ENCODE data around the gene FAM227B.
"Not testable (repeated sequence)": the region's sequence is repeated elsewhere in the genome, so short reads cannot be mapped to it uniquely, and the experiment has no call there.

Gene FAM227B

GRCh38 chr15:49354439-49354838, 266.2 kb downstream of the FAM227B start:
- not testable (repeated sequence) for DNase-seq

GRCh38 chr15:49343546-49343945, 277.1 kb downstream of the FAM227B start:
- DNase-seq, result no peak

- no peak for DNase-seq
These were observed 281.0 kb downstream of the FAM227B start for GRCh38 chr15:49339656-49340055.

- no peak for DNase-seq
These were observed 288.7 kb downstream of the FAM227B start for GRCh38 chr15:49331951-49332350.

- DNase-seq, result no peak
These were observed 289.2 kb downstream of the FAM227B start for GRCh38 chr15:49331442-49331841.

- no peak for DNase-seq
These were observed 290.5 kb downstream of the FAM227B start for GRCh38 chr15:49330166-49330565.

GRCh38 chr15:49328941-49329340, 291.7 kb downstream of the FAM227B start:
- DNase-seq, result no peak

GRCh38 chr15:49327927-49328326, 292.7 kb downstream of the FAM227B start:
- no peak for DNase-seq

- DNase-seq, result no peak
These were observed 297.4 kb downstream of the FAM227B start for GRCh38 chr15:49323207-49323606.

- no peak for DNase-seq
These were observed 300.3 kb downstream of the FAM227B start for GRCh38 chr15:49320351-49320750.

- DNase-seq, result no peak
These were observed 305.2 kb downstream of the FAM227B start for GRCh38 chr15:49315391-49315823.

- no peak for DNase-seq
These were observed 305.9 kb downstream of the FAM227B start for GRCh38 chr15:49314716-49315115.

GRCh38 chr15:49313650-49314049, 307.0 kb downstream of the FAM227B start:
- no peak for DNase-seq

GRCh38 chr15:49309889-49310288, 310.7 kb downstream of the FAM227B start:
- DNase-seq, result no peak

GRCh38 chr15:49308686-49309085, 311.9 kb downstream of the FAM227B start:
- no peak for DNase-seq

- no peak for DNase-seq
These were observed 314.1 kb downstream of the FAM227B start for GRCh38 chr15:49306551-49306950.

GRCh38 chr15:49303003-49303402, 317.6 kb downstream of the FAM227B start:
- DNase-seq, result no peak

- DNase-seq, result no peak
These were observed 319.1 kb downstream of the FAM227B start for GRCh38 chr15:49301562-49301961.

- no peak for DNase-seq
These were observed 319.8 kb downstream of the FAM227B start for GRCh38 chr15:49300856-49301255.

GRCh38 chr15:49297584-49297983, 323.0 kb downstream of the FAM227B start:
- no peak for DNase-seq

- DNase-seq, result no peak
These were observed 324.4 kb downstream of the FAM227B start for GRCh38 chr15:49296258-49296657.

GRCh38 chr15:49293941-49294340, 326.7 kb downstream of the FAM227B start:
- no peak for DNase-seq

- DNase-seq, result no peak
These were observed 330.4 kb downstream of the FAM227B start for GRCh38 chr15:49290191-49290590.

GRCh38 chr15:49288391-49288790, 332.2 kb downstream of the FAM227B start:
- no peak for DNase-seq

GRCh38 chr15:49287481-49287880, 333.1 kb downstream of the FAM227B start:
- DNase-seq, result no peak

Measured in CD4-positive, alpha-beta T cell treated with Interleukin-15 for 1 hour (primary cell).